Naive thymus-derived CD4-positive, alpha-beta T cell (primary cell): Measurements from ENCODE around the gene CDH4. TPM values are rescaled to one million over a fixed set of nuclear protein-coding genes. Genes with fewer than 3 reads are reported as not detected.

Experiments used
- ATAC-seq: fragments of 150-1000 bp; cut with Tn5 transposase; 2 replicates; pipeline ENCODE4 v1.10.0; 2021; ENCODE audit warnings: mild to moderate bottlenecking, moderate library complexity
- CTCF ChIA-PET: fragments of 350-600 bp; sonication (Branson Sonifier 250); formaldehyde crosslinking; loops from one replicate; lab custom pipeline; 2021; ENCODE audit warnings: antibody characterized with exemption; lab: Charles Lee
- POLR2A ChIA-PET: fragments of 350-600 bp; sonication (Branson Sonifier 250); formaldehyde crosslinking; loops from one replicate; lab custom pipeline; 2021; ENCODE audit warnings: antibody characterized with exemption, inconsistent platforms; lab: Charles Lee
- DNase-seq, 9 donors: peaks; one replicate each; pipeline versions ENCODE4 v3.0.0 to v3.0.0-alpha.2; 2020 to 2022; ENCODE audit warnings: mixed read lengths in 1 of 9
- H3K27ac ChIP-seq: one replicate; pipeline ENCODE4 v1.7.0; 2013; ENCODE audit warnings: mild to moderate bottlenecking, low read depth, low read length, moderate library complexity
- H3K27me3 ChIP-seq, 2 donors: one replicate each; pipeline ENCODE4 v1.7.0; 2013; ENCODE audit warnings: low read length in 2 of 2, mild to moderate bottlenecking in 2 of 2, moderate library complexity in 2 of 2; ENCODE audit not compliant: control insufficient read depth in 2 of 2, insufficient read depth in 2 of 2
- H3K36me3 ChIP-seq, 3 experiments: 1 replicate in 2 of 3; 2 replicates in 1 of 3; pipeline ENCODE4 v1.7.0; 2013; ENCODE audit warnings: low read length in 3 of 3, mild to moderate bottlenecking in 3 of 3, moderate library complexity in 1 of 3; ENCODE audit not compliant: insufficient read depth in 3 of 3, control insufficient read depth in 2 of 3
- H3K4me1 ChIP-seq, 2 donors: one replicate each; pipeline ENCODE4 v1.7.0; 2013; ENCODE audit warnings: low read length in 2 of 2, mild to moderate bottlenecking in 2 of 2, moderate library complexity in 1 of 2; ENCODE audit not compliant: control insufficient read depth in 2 of 2, insufficient read depth in 2 of 2
- H3K4me3 ChIP-seq: 2 replicates; pipeline ENCODE4 v1.7.0; 2013; ENCODE audit warnings: mild to moderate bottlenecking, low read length
- H3K9me3 ChIP-seq, 3 experiments: 1 replicate in 2 of 3; 2 replicates in 1 of 3; pipeline ENCODE4 v1.7.0; 2013; ENCODE audit warnings: low read length in 3 of 3; ENCODE audit not compliant: control insufficient read depth in 2 of 3
- H3K27ac Mint-ChIP-seq, 9 donors: one replicate each; pipeline ENCODE4 v1.8.0; 2020 to 2022; ENCODE audit warnings: mixed read lengths in 9 of 9, mild to moderate bottlenecking in 8 of 9, moderate library complexity in 5 of 9, inconsistent platforms in 2 of 9
- H3K27me3 Mint-ChIP-seq, 5 donors: one replicate each; pipeline ENCODE4 v1.8.0; 2021 to 2022; ENCODE audit warnings: mixed read lengths in 5 of 5, mild to moderate bottlenecking in 1 of 5
- H3K36me3 Mint-ChIP-seq, 5 donors: one replicate each; pipeline ENCODE4 v1.8.0; 2020 to 2022; ENCODE audit warnings: mixed read lengths in 5 of 5, mild to moderate bottlenecking in 3 of 5, inconsistent platforms in 1 of 5
- H3K4me1 Mint-ChIP-seq, 7 donors: one replicate each; pipeline ENCODE4 v1.8.0; 2020 to 2022; ENCODE audit warnings: mixed read lengths in 7 of 7, mild to moderate bottlenecking in 3 of 7, inconsistent platforms in 1 of 7
- H3K4me3 Mint-ChIP-seq, 10 donors: one replicate each; pipeline ENCODE4 v1.8.0; 2020 to 2022; ENCODE audit warnings: mild to moderate bottlenecking in 10 of 10, mixed read lengths in 10 of 10, moderate library complexity in 6 of 10, inconsistent platforms in 2 of 10
- H3K9me3 Mint-ChIP-seq, 11 donors: one replicate each; pipeline ENCODE4 v1.8.0; 2020 to 2022; ENCODE audit warnings: mixed read lengths in 11 of 11, mild to moderate bottlenecking in 4 of 11, inconsistent platforms in 1 of 11, moderate library complexity in 1 of 11
- intact Hi-C, 2 donors: fragments of 100-400 bp; cut with micrococcal nuclease; formaldehyde crosslinking; loops; one replicate each; pipeline ENCODE4 v1.15.1; 2023
- polyA plus RNA-seq, 2 donors: library from polyadenylated mRNA; unstranded; fragments of 300-500 nt; fragmentation: Illumina TruSeq; gene quantifications; one replicate each; pipeline ENCODE4 v1.2.3, GENCODE V29; 2021
- total RNA-seq, 6 experiments: library from RNA in 5 of 6; stranded (reverse) in 5 of 6; gene quantifications; 1 replicate in 5 of 6; 2 replicates in 1 of 6; pipeline ENCODE4 v1.2.3 and lab custom pipeline; 2021 to 2026

Gene CDH4
- total and polyA plus RNA-seq, 7 experiments from 2014 or later: 0.05 to 0.43 (median 0.14) TPM; not detected in 1

DNA sequence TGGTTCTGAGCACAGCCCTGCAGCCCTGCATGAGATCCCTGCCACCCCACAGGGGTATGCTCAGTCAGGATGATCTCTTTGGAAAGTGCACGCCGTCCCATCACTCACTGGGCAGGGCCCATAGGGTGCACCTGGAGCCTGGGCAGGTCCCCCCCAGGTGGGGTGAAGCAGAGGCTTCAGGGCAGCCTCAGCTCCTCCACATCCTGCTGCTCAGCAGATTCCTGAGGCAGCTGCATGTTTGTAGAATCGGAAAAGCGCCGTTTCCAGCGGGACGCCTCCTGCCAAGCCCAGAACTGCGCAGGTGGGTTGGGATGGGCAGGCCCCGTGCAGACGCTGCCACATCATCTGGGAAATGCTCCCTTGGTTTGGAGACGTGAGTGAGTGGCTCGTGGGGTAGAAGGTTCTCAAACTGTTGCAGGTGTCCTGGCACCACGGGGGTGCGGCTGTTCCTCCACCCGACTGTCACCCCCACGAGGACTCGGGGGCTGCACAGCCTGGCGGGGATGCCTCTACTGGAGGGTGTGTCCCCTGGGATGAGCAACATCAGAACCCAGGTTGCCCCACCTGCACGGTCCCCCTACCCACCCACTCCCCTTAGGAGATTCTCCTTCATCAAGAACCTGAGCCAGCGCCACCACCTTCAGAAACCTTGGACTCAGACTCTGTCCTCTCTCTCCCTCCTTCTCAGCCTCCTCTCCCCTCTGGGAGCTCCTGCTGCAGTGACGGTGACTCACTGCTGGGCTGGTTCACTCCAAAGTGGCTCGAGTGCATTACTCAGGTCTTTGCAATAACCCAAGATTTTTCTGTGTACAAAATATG lies 479.5 kb downstream of the CDH4 start:
- POLR2A ChIA-PET: no interaction called here
- H3K27ac ChIP-seq: no peak overlapping the region
- no peak overlapping the region for H3K4me3 Mint-ChIP-seq
- H3K4me1 ChIP-seq: no peaks in the 10 kb centered on the region
- no peak overlapping the region for H3K27ac Mint-ChIP-seq
- no peak for DNase-seq
- intact Hi-C loops: no loop called here
- no peaks in the 10 kb centered on the region for H3K36me3 Mint-ChIP-seq
- peaks cover 0 to 28% (median 6%) of the 10 kb centered on the region in 5 donors for H3K27me3 Mint-ChIP-seq
- no peaks in the 10 kb centered on the region for H3K4me1 Mint-ChIP-seq
- H3K4me3 ChIP-seq: no peak overlapping the region
- H3K9me3 ChIP-seq: peaks cover 0 to 7% (median 0%) of the 10 kb centered on the region in 3 experiments
- no peaks in the 10 kb centered on the region for H3K27me3 ChIP-seq
- no peaks in the 10 kb centered on the region for H3K36me3 ChIP-seq
- ATAC-seq: no peak
- CTCF ChIA-PET: no interaction called here
- peaks cover 0 to 6% (median 0%) of the 10 kb centered on the region in 11 donors for H3K9me3 Mint-ChIP-seq

DNA sequence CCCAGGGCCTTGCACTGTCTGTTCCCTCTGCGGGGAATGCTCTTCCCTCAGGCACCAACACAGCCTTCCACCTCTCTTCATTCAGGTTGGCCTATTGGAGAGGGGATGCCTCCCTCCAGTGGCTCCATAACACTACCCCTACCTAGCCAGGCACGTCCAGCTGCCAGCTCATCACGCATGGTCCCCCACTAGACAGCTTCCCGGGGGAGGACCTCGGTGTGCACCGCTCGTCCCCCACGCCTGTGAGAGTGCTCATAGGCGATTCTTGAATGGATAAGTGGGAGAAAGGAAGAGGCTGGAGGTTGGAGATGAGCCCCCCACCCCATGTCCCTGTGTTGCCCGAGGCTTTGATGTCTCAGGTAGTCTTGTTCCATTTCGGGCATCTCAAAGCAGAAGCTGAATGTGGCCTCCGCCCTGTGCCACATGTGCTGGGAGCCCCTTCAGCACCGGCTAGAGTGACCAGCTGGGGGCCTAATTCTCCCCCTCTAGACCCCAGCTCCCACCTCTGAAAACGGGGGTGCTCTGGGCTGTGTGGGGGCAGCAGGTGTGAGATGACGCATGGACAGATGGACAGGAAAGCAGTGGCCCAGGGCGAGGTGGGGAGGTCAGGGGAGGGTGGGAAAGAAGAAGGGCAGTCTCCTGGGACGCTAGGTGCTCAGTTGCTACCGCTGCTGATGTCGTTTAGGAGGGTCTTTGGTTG lies 480.6 kb downstream of the CDH4 start:
- CTCF ChIA-PET: no interaction called here
- Mint-ChIP-seq H3K9me3 (peaks cover 0 to 6% (median 0%) of the 10 kb centered on the region in 11 donors), H3K4me1 (no peaks in the 10 kb centered on the region), H3K4me3 (no peak overlapping the region), H3K27me3 (peaks cover 0 to 32% (median 6%) of the 10 kb centered on the region in 5 donors), H3K36me3 (no peaks in the 10 kb centered on the region), H3K27ac (no peak overlapping the region)
- Histone ChIP-seq H3K4me1 (no peaks in the 10 kb centered on the region), H3K9me3 (no peaks in the 10 kb centered on the region), H3K4me3 (no peak overlapping the region), H3K36me3 (no peaks in the 10 kb centered on the region), H3K27me3 (no peaks in the 10 kb centered on the region), H3K27ac (no peak overlapping the region)
- ATAC-seq (no peak), DNase-seq (no peak)
- intact Hi-C loops: no loop called here
- POLR2A ChIA-PET: no interaction called here

GRCh38 chr20:61733216-61733615 lies 481.2 kb downstream of the CDH4 start:
- no peak overlapping the region for H3K27ac Mint-ChIP-seq

GRCh38 chr20:61733891-61734732 lies 482.1 kb downstream of the CDH4 start:
- Mint-ChIP-seq H3K4me3 (no peak overlapping the region), H3K4me1 (no peaks in the 10 kb centered on the region), H3K9me3 (peaks cover 0 to 6% (median 0%) of the 10 kb centered on the region in 11 donors), H3K27ac (peak overlapping the region in 1 of 9 donors; percentile 59), H3K36me3 (no peaks in the 10 kb centered on the region), H3K27me3 (peaks cover 0 to 32% (median 6%) of the 10 kb centered on the region in 5 donors)
- intact Hi-C loops: no loop called here
- POLR2A ChIA-PET: no interaction called here
- CTCF ChIA-PET: no interaction called here
- no peak overlapping the region for H3K4me3 ChIP-seq
- no peaks in the 10 kb centered on the region for H3K27me3 ChIP-seq
- H3K4me1 ChIP-seq: no peaks in the 10 kb centered on the region
- H3K9me3 ChIP-seq: no peaks in the 10 kb centered on the region
- no peak overlapping the region for H3K27ac ChIP-seq
- DNase-seq (no peak), ATAC-seq (no peak)
- no peaks in the 10 kb centered on the region for H3K36me3 ChIP-seq

More at GRCh38 chr20:61733216-61733615, 481.2 kb downstream of the CDH4 start:
- H3K9me3 ChIP-seq: no peaks in the 10 kb centered on the region
- Mint-ChIP-seq H3K9me3 (peaks cover 0 to 6% (median 0%) of the 10 kb centered on the region in 11 donors), H3K27me3 (peaks cover 0 to 32% (median 6%) of the 10 kb centered on the region in 5 donors), H3K4me3 (no peak overlapping the region), H3K36me3 (no peaks in the 10 kb centered on the region), H3K4me1 (no peaks in the 10 kb centered on the region)
- intact Hi-C loops: no loop called here
- H3K27me3 ChIP-seq: no peaks in the 10 kb centered on the region
- no peaks in the 10 kb centered on the region for H3K36me3 ChIP-seq
- no peak overlapping the region for H3K27ac ChIP-seq
- H3K4me3 ChIP-seq: no peak overlapping the region
- POLR2A ChIA-PET: no interaction called here
- DNase-seq (no peak), ATAC-seq (no peak)
- H3K4me1 ChIP-seq: no peaks in the 10 kb centered on the region
- CTCF ChIA-PET: no interaction called here

DNA sequence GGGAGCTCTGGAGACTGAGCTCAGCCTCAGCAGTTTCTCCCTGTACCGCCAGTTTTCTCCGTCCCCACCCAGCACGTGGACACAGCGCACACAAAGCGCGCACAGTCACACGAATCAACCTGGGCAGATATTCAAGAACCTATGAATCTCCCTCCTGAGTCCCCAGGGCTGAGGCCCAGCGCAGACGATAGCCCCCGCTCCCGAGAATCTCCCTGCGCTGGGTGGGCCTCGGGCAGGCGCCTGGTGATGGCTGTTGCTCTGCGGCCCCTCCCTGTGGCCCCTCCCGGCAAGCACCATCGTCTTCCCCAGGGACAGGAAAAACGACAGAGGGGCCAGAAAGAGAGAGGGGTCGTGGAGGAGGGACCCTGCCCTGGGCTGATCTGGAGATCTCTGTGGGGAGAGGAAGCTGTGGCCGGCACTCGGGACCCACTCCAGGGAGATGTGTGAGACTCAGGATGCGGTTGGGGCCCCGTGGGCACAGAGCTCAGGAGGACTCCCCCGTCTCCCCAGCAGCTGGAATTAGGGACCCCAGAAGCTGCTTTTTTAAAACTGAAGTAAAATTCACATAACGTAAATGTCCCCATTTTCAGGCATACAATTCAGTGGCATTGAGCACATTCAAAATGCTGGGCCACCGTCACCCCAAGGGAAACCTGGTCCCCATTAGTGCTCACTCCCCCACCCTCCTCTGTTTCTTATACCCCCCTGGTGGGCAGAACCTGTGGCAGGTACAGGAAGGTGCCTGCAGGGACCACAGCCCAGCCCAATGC lies 482.9 kb downstream of the CDH4 start:
- H3K27ac Mint-ChIP-seq: no peak overlapping the region
- intact Hi-C loops: no loop called here
- POLR2A ChIA-PET: no interaction called here
- ATAC-seq (no peak), DNase-seq (no peak)
- H3K27ac ChIP-seq: no peak overlapping the region
- peaks cover 0 to 32% (median 6%) of the 10 kb centered on the region in 5 donors for H3K27me3 Mint-ChIP-seq
- H3K27me3 ChIP-seq: no peaks in the 10 kb centered on the region
- no peaks in the 10 kb centered on the region for H3K4me1 Mint-ChIP-seq
- H3K9me3 Mint-ChIP-seq: peaks cover 0 to 6% (median 0%) of the 10 kb centered on the region in 11 donors
- H3K9me3 ChIP-seq: no peaks in the 10 kb centered on the region
- H3K4me3 Mint-ChIP-seq: no peak overlapping the region
- H3K4me3 ChIP-seq: no peak overlapping the region
- CTCF ChIA-PET: no interaction called here
- no peaks in the 10 kb centered on the region for H3K36me3 Mint-ChIP-seq
- H3K4me1 ChIP-seq: no peaks in the 10 kb centered on the region
- H3K36me3 ChIP-seq: no peaks in the 10 kb centered on the region

DNA sequence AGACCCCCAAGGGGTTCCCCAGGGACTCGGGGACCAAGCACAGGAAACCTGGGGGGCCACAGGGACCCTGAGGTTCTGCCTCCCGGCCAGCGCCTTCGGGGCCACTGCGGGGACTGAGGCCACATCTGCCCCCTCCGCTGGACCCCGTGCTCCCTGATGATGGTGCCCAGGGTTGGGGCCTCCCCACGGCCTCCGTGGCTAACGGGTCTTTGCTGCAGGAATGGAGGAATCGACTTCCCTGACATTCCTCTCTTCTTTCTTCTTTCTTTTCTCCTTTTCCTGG lies 483.4 kb downstream of the CDH4 start:
- ChIA-PET POLR2A (no interaction called here), CTCF (no interaction called here)
- no peaks in the 10 kb centered on the region for H3K4me1 ChIP-seq
- H3K36me3 ChIP-seq: no peaks in the 10 kb centered on the region
- no peaks in the 10 kb centered on the region for H3K36me3 Mint-ChIP-seq
- no peak overlapping the region for H3K4me3 Mint-ChIP-seq
- no peak overlapping the region for H3K27ac Mint-ChIP-seq
- H3K27me3 Mint-ChIP-seq: peaks cover 0 to 32% (median 6%) of the 10 kb centered on the region in 5 donors
- no peaks in the 10 kb centered on the region for H3K9me3 ChIP-seq
- DNase-seq: no peak
- H3K27me3 ChIP-seq: no peaks in the 10 kb centered on the region
- intact Hi-C loops: no loop called here
- H3K9me3 Mint-ChIP-seq: peaks cover 0 to 6% (median 0%) of the 10 kb centered on the region in 11 donors
- no peak overlapping the region for H3K27ac ChIP-seq
- no peaks in the 10 kb centered on the region for H3K4me1 Mint-ChIP-seq
- no peak overlapping the region for H3K4me3 ChIP-seq
- ATAC-seq: no peak
